Activated T-helper 2 cell treated with anti-CD3 and anti-CD28 coated beads, Interferon-gamma antibody, Interleukin-2, Interleukin-4, amounts not matched to agents 10 μg/mL and 5 μg/mL and 100 μg/mL, durations not matched to agents 14 hours and 24 hours and 36 hours (primary cell): ENCODE results near the gene FOXP1. TPM values are rescaled to one million over a fixed set of nuclear protein-coding genes. Genes with fewer than 3 reads are reported as not detected.

ENCODE experiments used
- DNase-seq: peaks from one replicate; pipeline ENCODE4 v3.0.0; 2021; ENCODE audit warnings: low spot score
- H3K27ac Mint-ChIP-seq: one replicate; pipeline ENCODE4 v1.8.0; 2021; ENCODE audit warnings: mixed read lengths
- H3K27me3 Mint-ChIP-seq: one replicate; pipeline ENCODE4 v1.8.0; 2021; ENCODE audit warnings: low read depth, mixed read lengths
- H3K36me3 Mint-ChIP-seq: one replicate; pipeline ENCODE4 v1.8.0; 2021; ENCODE audit warnings: low read depth, mixed read lengths
- H3K4me1 Mint-ChIP-seq: one replicate; pipeline ENCODE4 v1.8.0; 2021; ENCODE audit warnings: low read depth, mixed read lengths
- H3K4me3 Mint-ChIP-seq: one replicate; pipeline ENCODE4 v1.8.0; 2021; ENCODE audit warnings: low read depth, mild to moderate bottlenecking, moderate library complexity, mixed read lengths
- H3K9me3 Mint-ChIP-seq: one replicate; pipeline ENCODE4 v1.8.0; 2021; ENCODE audit warnings: mixed read lengths
- intact Hi-C: fragments of 100-400 bp; cut with micrococcal nuclease; formaldehyde crosslinking; loops from one replicate; pipeline ENCODE4 v1.15.1; 2023
- total RNA-seq: library from RNA; stranded (reverse); gene quantifications from 2 replicates; pipeline ENCODE4 v1.2.3, GENCODE V29; 2022

The FOXP1 gene
- total RNA-seq, 1 donor from 2014 or later = 132 TPM

- Mint-ChIP-seq H3K27ac (no peak overlapping the region), H3K36me3 (peaks cover 11% of the 10 kb centered on the region), H3K4me3 (no peak overlapping the region), H3K9me3 (no peaks in the 10 kb centered on the region), H3K27me3 (no peaks in the 10 kb centered on the region), H3K4me1 (peaks cover 34% of the 10 kb centered on the region)
- no peak for DNase-seq
- intact Hi-C loops = no loop called here
Observed at GRCh38 chr3:71136276-71136675, 447.3 kb downstream of the FOXP1 start.

GRCh38 chr3:71135373-71136088 is 448.0 kb downstream of the FOXP1 start:
- Mint-ChIP-seq H3K4me1 (peaks cover 41% of the 10 kb centered on the region), H3K4me3 (no peak overlapping the region), H3K27me3 (no peaks in the 10 kb centered on the region), H3K36me3 (peaks cover 8% of the 10 kb centered on the region), H3K9me3 (no peaks in the 10 kb centered on the region), H3K27ac (no peak overlapping the region)
- DNase-seq = no peak
- intact Hi-C loops = no loop called here

- no peak overlapping the region for H3K27ac Mint-ChIP-seq
- DNase-seq = no peak
- H3K9me3 Mint-ChIP-seq = no peaks in the 10 kb centered on the region
- H3K27me3 Mint-ChIP-seq = no peaks in the 10 kb centered on the region
- H3K4me3 Mint-ChIP-seq = no peak overlapping the region
- H3K36me3 Mint-ChIP-seq = peaks cover 13% of the 10 kb centered on the region
- H3K4me1 Mint-ChIP-seq = peaks cover 45% of the 10 kb centered on the region
- intact Hi-C loops = no loop called here
Observed at GRCh38 chr3:71134521-71134920, 449.0 kb downstream of the FOXP1 start.

- H3K27me3 Mint-ChIP-seq = no peaks in the 10 kb centered on the region
- intact Hi-C loops = no loop called here
- H3K4me3 Mint-ChIP-seq = no peak overlapping the region
- peaks cover 48% of the 10 kb centered on the region for H3K4me1 Mint-ChIP-seq
- H3K36me3 Mint-ChIP-seq = peaks cover 13% of the 10 kb centered on the region
- H3K27ac Mint-ChIP-seq = peak overlapping the region; percentile 8
- no peak for DNase-seq
- no peaks in the 10 kb centered on the region for H3K9me3 Mint-ChIP-seq
Observed at GRCh38 chr3:71133865-71134264, 449.7 kb downstream of the FOXP1 start.

GRCh38 chr3:71132995-71133730 is 450.4 kb downstream of the FOXP1 start:
- Mint-ChIP-seq H3K36me3 (peaks cover 13% of the 10 kb centered on the region), H3K27ac (no peak overlapping the region), H3K27me3 (no peaks in the 10 kb centered on the region), H3K4me3 (no peak overlapping the region), H3K9me3 (no peaks in the 10 kb centered on the region), H3K4me1 (peaks cover 52% of the 10 kb centered on the region)
- intact Hi-C loops = no loop called here
- DNase-seq = no peak

GRCh38 chr3:71131375-71132314 is 451.9 kb downstream of the FOXP1 start:
- H3K36me3 Mint-ChIP-seq = peaks cover 16% of the 10 kb centered on the region
- DNase-seq = no peak
- H3K27ac Mint-ChIP-seq = peak overlapping the region; percentile 94
- intact Hi-C loops = loop anchor here (2.0 kb wide), 3 partner anchors 19 to 453 kb away; no protein-coding TSS in a partner anchor
- no peaks in the 10 kb centered on the region for H3K9me3 Mint-ChIP-seq
- peak overlapping the region; percentile 91 for H3K4me3 Mint-ChIP-seq
- peaks cover 60% of the 10 kb centered on the region for H3K4me1 Mint-ChIP-seq
- no peaks in the 10 kb centered on the region for H3K27me3 Mint-ChIP-seq

- Mint-ChIP-seq H3K36me3 (peaks cover 19% of the 10 kb centered on the region), H3K27me3 (no peaks in the 10 kb centered on the region), H3K9me3 (no peaks in the 10 kb centered on the region), H3K27ac (peak overlapping the region; percentile 94), H3K4me3 (peak overlapping the region; percentile 91), H3K4me1 (peaks cover 62% of the 10 kb centered on the region)
- peak; percentile 66 for DNase-seq
- intact Hi-C loops = loop anchor here (1.0 to 2.0 kb wide), 4 partner anchors 20 to 454 kb away; no protein-coding TSS in a partner anchor
Observed at GRCh38 chr3:71130471-71131374, 452.8 kb downstream of the FOXP1 start.

- H3K9me3 Mint-ChIP-seq = no peaks in the 10 kb centered on the region
- H3K27ac Mint-ChIP-seq = peak overlapping the region; percentile 94
- peaks cover 28% of the 10 kb centered on the region for H3K36me3 Mint-ChIP-seq
- H3K27me3 Mint-ChIP-seq = no peaks in the 10 kb centered on the region
- DNase-seq = no peak
- H3K4me3 Mint-ChIP-seq = peak overlapping the region; percentile 91
- intact Hi-C loops = loop anchor here (1.0 to 5.0 kb wide), 8 partner anchors 21 to 455 kb away; no protein-coding TSS in a partner anchor
- H3K4me1 Mint-ChIP-seq = peaks cover 68% of the 10 kb centered on the region
Observed at GRCh38 chr3:71129611-71130431, 453.7 kb downstream of the FOXP1 start.

GRCh38 chr3:71128961-71129360 is 454.6 kb downstream of the FOXP1 start:
- Mint-ChIP-seq H3K27me3 (no peaks in the 10 kb centered on the region), H3K4me3 (peak overlapping the region; percentile 91), H3K4me1 (peaks cover 67% of the 10 kb centered on the region), H3K36me3 (peaks cover 31% of the 10 kb centered on the region), H3K9me3 (no peaks in the 10 kb centered on the region), H3K27ac (peak overlapping the region; percentile 94)
- DNase-seq = no peak
- intact Hi-C loops = loop anchor here (1.0 to 5.0 kb wide), 4 partner anchors 60 to 363 kb away; no protein-coding TSS in a partner anchor

- Mint-ChIP-seq H3K27me3 (no peaks in the 10 kb centered on the region), H3K4me1 (peaks cover 68% of the 10 kb centered on the region), H3K9me3 (no peaks in the 10 kb centered on the region), H3K36me3 (peaks cover 39% of the 10 kb centered on the region), H3K27ac (peak overlapping the region; percentile 94), H3K4me3 (peak overlapping the region; percentile 91)
- no peak for DNase-seq
- intact Hi-C loops = loop anchor here (1.0 to 5.0 kb wide), 9 partner anchors 15 to 364 kb away; no protein-coding TSS in a partner anchor
Observed at GRCh38 chr3:71127844-71128243, 455.7 kb downstream of the FOXP1 start.
